Measurements from ENCODE around the gene RFXAP.
"Not testable (repeated sequence)": the region's sequence is repeated elsewhere in the genome, so short reads cannot be mapped to it uniquely, and the experiment has no call there.

Gene RFXAP, protein sequence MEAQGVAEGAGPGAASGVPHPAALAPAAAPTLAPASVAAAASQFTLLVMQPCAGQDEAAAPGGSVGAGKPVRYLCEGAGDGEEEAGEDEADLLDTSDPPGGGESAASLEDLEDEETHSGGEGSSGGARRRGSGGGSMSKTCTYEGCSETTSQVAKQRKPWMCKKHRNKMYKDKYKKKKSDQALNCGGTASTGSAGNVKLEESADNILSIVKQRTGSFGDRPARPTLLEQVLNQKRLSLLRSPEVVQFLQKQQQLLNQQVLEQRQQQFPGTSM

GRCh38 chr13:36818804-36819738, at the start of gene RFXAP:
TSS of gene RFXAP (plus strand) at chr13:36819222. CDS start at chr13:36819358, 136 bp downstream.
- peak; percentile 89 for DNase-seq (ENCODE audit: low spot score)

GRCh38 chr13:36769545-36769944, 49.5 kb upstream of the RFXAP start:
- no peak for DNase-seq (ENCODE audit: low spot score)

- no peak for DNase-seq (ENCODE audit: low spot score)
Observed at GRCh38 chr13:36770741-36771140, 48.3 kb upstream of the RFXAP start.

- no peak for DNase-seq (ENCODE audit: low spot score)
Observed at GRCh38 chr13:36772853-36773252, 46.2 kb upstream of the RFXAP start.

DNA sequence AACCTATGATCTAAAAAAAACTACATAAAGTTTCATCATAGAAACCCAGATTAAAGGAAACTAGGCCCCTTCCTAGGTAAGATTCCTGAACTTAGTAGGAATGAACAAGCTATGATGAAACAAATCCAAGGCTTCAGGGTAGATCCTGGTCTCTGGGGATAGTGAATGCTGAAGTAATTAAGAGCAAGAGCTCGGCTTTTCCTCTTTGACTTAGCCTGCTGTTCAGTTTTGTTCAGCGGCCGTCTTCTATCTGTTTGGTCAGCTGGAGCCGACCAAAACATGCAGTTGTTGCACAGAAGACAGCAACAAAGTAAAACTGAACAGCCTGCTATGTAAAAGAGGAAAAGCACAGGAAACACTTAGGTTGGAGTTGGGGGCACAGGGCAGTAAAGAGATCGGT, 44.1 kb upstream of the RFXAP start:
- no peak for DNase-seq (ENCODE audit: low spot score)

DNA sequence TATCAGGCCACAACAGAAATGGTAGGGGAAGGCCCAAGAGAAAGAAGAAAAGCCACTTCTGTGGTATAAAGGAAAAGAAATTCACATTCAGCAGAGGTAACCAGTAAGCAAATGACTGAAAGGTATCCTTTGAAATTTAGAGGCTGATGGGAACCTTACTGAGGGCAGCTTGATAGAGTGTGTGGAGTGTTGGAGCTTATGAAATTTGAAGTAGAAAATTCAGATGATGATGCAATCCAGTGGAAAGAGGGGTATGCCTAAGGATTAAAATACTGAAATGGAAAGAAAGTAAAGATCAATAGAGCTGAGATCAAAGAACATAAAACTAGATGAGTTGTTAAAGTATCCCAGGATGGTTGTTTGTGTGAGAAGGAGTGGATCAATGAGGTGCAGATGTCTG, 42.8 kb upstream of the RFXAP start:
- no peak for DNase-seq (ENCODE audit: low spot score)

DNA sequence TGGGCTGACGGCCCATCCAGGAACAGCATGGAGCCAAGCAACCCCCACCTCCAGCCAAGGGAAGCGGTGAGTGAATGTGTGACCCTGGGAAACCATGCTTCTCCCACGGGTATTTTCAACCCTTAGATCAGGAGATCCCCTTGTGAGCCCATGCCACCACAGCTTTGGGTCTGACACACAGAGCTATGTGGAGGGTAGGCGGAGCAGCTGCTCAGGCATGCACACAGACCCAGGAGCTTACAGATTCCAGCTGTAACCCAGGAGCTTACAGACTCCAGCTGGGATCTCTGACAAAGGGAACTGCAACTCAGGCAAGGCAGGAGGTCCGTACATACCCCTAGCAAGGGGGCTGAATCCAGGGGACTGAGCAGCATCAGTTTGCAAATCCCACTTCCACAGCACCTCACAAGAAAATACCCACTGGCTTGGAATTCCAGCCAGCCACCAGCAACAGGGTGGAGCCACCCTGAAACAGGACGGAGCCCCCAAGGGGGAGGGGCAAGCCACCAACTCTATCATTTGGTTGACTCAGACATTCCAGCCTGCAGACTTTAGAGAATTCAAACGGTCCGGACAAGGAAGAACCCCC, 40.8 kb upstream of the RFXAP start:
- no peak for DNase-seq (ENCODE audit: low spot score)

DNA sequence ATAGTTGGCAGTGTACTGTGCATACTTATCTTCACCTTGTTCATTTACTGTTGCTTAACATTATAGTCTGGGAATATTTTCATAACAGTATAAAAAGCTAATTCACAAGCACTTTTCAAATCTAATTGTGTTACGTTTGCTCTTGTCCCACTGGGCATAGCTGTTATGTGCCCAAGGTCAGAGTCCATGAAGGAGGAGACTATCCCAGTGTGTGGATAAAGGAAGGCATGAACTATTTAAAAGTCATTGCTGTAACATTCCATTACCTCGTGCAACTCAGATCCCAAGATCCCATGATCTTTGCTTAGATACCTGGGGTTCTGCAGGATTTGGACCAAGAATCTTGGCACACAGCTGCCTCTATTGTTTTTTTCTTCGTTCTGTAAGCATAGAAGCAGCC, 35.1 kb upstream of the RFXAP start:
- DNase-seq (ENCODE audit: low spot score): no peak

DNA sequence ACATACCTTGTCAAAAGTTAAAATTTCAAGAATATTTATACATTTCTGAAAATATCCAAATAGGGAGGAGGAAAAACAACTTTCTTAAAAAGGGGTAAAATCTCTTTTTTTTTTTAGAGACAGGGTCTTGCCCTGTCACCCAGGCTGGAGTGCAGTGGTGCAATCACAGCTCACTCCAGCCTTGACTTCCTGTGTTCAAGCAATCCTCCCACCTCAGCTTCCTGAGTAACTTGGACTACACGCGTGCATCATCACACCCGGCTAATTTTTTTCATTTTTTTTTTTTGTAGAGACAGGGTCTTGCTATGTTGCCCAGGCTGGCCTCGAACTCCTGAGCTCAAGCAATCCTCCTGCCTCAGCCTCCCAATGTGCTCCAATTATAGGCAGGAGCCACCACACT, 32.8 kb upstream of the RFXAP start:
- not testable (repeated sequence) for DNase-seq (ENCODE audit: low spot score)

GRCh38 chr13:36787181-36787580, 31.8 kb upstream of the RFXAP start:
- no peak for DNase-seq (ENCODE audit: low spot score)

DNA sequence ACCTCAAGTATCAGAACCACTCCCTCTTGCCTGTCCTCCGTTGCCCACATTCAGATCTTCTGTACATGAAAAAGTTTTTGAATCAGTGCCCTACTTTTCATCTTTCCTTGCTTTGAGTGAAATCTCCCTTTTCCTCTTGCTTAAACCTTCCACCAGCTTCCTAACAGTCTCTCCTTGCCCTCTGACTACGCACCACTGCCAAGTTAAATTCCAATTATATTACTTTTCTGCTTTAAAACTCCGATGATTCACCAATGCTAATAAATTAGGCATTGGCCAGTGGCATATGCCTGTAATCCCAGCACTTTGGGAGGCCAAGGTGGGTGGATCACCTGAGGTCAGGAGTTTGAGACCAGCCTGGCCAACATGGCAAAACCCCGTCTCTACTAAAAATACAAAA, 30.7 kb upstream of the RFXAP start:
- no peak for DNase-seq (ENCODE audit: low spot score)

- no peak for DNase-seq (ENCODE audit: low spot score)
Observed at GRCh38 chr13:36789061-36789460, 30.0 kb upstream of the RFXAP start.

DNA sequence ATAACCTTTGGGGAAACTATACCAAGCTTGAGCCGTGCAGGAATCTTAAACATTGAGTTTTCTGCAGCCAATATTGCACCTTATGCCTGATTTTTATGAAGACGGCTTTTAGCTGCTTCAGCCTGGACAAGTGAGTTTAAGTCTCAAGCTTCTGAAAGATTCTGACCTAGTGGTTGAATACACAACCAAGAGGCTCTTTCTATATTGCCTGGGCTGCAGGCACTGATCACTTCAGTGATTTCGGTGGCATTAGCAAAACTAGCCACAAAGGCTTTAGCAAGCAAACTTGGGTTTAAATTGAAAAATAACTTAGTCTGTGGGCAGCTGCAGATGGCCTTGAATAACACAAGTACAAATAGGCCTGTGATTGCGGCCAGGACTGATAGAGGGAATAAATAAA, 29.3 kb upstream of the RFXAP start:
- DNase-seq (ENCODE audit: low spot score): no peak

- no peak for DNase-seq (ENCODE audit: low spot score)
Observed at GRCh38 chr13:36794706-36795105, 24.3 kb upstream of the RFXAP start.

DNA sequence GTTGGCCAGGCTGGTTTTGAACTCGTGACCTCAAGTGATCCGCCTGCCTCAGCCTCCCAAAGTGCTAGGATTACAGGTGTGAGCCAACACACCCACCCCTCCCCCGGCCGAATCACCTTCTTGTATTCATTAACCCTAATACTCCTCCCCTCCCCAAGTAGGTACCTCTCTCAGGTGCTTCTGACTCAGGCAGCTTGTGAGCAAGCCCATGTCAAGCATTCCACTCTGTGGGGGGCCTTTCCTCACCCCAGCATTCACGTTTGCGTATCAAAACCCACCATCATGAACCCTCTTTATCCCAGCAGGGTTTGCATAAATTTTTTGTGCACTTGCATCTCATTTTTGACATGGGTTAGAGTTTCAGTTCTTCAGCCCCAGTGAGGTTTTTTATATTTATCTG, 23.6 kb upstream of the RFXAP start:
- DNase-seq (ENCODE audit: low spot score): no peak

DNA sequence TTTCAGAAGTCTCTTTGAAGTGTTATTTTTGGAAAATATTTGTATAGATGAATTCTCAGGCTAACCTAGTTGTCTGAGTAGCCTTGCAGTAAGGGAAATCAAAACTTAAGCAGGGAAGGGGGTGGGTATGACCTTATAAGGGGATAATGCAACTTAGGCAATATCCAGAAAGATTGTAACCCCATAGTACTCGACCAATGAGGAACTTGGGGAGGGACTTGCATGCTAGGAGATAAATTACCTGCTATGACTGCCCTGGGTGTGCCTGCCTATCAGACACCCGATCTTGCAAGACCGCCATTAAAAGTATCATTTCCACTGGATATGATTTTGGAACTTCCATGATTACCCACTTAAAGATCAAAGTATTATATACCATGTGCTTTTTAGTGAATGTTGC, 23.0 kb upstream of the RFXAP start:
- no peak for DNase-seq (ENCODE audit: low spot score)

GRCh38 chr13:36801035-36801434, 18.0 kb upstream of the RFXAP start:
- no peak for DNase-seq (ENCODE audit: low spot score)

DNA sequence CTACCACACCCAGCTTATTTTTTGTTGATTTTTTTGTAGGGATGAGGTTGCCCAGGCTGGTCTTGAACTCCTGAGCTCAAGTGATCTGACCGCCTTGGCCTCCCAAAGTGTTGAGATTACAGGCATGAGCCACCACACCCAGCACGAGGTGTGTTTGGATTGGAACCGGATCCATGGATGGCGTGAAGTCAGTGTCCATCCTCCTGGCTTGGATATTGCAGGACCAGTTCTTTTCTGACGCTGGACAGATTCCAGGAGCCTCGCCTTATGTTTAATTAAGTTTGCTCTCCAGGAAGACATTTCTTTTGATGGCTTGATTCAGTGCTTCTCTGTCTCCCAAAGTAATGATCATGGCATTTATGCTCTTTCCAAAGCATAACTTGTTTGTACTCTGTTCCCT, 14.4 kb upstream of the RFXAP start:
- no peak for DNase-seq (ENCODE audit: low spot score)

GRCh38 chr13:36806102-36806501, 12.9 kb upstream of the RFXAP start:
- peak; percentile 47 for DNase-seq (ENCODE audit: low spot score)

DNA sequence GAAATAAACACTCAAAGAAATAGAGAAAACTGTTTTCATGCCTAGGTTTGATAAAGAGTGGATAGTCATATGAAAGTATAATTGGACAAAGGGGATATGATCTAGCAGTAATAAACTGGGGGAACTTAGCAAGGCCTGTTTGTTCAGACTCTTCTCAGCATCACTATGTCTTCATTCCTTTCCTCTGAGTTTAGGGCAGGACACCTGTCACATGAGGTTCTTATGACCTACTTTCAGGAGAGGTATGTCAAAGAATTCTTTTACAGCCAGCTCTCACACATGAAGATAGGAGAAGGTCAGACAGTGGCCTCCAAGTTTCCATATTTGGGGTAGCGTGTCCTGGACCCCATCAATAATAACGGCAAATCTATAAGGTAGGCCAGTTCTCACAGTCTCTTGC, 11.4 kb upstream of the RFXAP start:
- DNase-seq (ENCODE audit: low spot score): no peak

DNA sequence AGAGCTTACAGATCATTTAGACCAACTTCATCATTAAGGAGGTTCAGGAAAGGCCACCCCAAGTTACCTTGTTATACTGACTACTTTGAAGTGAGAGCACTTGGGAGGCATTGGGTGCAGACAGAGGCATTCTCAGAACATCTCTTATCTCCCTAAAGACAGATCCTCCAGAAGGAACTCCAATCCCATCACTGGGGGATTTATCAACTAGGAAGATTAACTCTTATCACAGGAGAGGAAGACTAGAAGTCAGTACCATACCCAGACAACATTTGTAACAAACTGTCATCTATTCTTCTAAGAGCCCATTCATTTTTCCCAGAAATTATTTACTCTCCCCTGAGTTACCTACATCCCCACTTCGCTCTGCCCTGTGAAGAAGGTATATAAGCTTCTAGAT, 5.8 kb upstream of the RFXAP start:
- DNase-seq (ENCODE audit: low spot score): no peak

GRCh38 chr13:36814465-36814864, 4.6 kb upstream of the RFXAP start:
- peak; percentile 40 for DNase-seq (ENCODE audit: low spot score)

DNA sequence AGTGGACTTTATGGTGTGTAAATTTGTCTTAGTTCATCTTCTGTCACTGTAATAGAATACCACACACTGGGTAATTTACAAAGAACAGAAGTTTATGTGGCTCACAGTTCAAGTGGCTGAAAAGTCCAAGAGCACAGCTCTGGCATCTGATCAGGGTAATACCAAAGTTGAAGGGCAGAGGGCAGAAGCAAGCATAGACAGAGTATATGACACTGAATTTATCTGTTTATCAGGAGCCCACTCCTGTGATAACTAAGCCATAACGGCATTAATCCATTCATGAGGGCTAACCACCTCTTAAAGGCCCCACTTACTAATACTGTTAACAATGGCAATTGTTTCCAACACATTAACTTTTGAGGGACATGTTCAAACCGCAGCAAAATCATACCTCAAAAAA, 4.0 kb upstream of the RFXAP start:
- DNase-seq (ENCODE audit: low spot score): no peak

All from pons (tissue), 1 donor.